GM21723 (cell line): ENCODE measurements around the gene ZBTB46.

Experiments used
- ATAC-seq: cut with Tn5 transposase; IDR thresholded peaks from one replicate; pipeline ENCODE4 v1.9.1; 2021; ENCODE audit warnings: mild to moderate bottlenecking, moderate library complexity; ENCODE audit not compliant: unreplicated experiment

The ZBTB46 gene

DNA sequence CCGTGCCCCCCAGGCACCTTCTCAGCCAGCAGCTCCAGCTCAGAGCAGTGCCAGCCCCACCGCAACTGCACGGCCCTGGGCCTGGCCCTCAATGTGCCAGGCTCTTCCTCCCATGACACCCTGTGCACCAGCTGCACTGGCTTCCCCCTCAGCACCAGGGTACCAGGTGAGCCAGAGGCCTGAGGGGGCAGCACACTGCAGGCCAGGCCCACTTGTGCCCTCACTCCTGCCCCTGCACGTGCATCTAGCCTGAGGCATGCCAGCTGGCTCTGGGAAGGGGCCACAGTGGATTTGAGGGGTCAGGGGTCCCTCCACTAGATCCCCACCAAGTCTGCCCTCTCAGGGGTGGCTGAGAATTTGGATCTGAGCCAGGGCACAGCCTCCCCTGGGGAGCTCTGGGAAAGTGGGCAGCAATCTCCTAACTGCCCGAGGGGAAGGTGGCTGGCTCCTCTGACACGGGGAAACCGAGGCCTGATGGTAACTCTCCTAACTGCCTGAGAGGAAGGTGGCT is 133.7 kb downstream of the ZBTB46 start:
- ATAC-seq: no peak

DNA sequence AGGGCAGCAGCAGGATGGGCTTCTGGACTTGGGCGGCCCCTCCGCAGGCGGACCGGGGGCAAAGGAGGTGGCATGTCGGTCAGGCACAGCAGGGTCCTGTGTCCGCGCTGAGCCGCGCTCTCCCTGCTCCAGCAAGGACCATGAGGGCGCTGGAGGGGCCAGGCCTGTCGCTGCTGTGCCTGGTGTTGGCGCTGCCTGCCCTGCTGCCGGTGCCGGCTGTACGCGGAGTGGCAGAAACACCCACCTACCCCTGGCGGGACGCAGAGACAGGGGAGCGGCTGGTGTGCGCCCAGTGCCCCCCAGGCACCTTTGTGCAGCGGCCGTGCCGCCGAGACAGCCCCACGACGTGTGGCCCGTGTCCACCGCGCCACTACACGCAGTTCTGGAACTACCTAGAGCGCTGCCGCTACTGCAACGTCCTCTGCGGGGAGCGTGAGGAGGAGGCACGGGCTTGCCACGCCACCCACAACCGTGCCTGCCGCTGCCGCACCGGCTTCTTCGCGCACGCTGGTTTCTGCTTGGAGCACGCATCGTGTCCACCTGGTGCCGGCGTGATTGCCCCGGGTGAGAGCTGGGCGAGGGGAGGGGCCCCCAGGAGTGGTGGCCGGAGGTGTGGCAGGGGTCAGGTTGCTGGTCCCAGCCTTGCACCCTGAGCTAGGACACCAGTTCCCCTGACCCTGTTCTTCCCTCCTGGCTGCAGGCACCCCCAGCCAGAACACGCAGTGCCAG is 134.3 kb downstream of the ZBTB46 start, which contains the start of gene TNFRSF6B:
Gene TNFRSF6B (plus strand): TSS at position 25 of the 729 bp plus-strand sequence. CDS start 116 bp downstream, at position 141.
- no peak for ATAC-seq

DNA sequence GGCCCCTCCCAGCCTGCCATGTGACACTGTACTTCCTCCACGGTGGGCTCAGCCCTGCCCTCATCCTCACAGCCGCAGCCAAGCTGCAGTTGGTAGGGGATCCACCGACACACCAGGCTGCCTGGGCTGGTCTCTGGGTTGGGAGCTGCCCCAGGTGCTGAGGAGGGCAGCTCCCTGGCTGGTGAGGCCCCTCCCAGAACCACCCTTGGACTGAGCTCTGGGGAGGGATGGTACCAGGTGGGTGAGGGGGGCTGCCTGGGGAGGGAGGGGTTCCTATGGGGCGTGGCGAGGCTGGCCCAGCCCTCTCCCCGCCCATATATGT is 134.8 kb downstream of the ZBTB46 start:
- ATAC-seq: no peak

DNA sequence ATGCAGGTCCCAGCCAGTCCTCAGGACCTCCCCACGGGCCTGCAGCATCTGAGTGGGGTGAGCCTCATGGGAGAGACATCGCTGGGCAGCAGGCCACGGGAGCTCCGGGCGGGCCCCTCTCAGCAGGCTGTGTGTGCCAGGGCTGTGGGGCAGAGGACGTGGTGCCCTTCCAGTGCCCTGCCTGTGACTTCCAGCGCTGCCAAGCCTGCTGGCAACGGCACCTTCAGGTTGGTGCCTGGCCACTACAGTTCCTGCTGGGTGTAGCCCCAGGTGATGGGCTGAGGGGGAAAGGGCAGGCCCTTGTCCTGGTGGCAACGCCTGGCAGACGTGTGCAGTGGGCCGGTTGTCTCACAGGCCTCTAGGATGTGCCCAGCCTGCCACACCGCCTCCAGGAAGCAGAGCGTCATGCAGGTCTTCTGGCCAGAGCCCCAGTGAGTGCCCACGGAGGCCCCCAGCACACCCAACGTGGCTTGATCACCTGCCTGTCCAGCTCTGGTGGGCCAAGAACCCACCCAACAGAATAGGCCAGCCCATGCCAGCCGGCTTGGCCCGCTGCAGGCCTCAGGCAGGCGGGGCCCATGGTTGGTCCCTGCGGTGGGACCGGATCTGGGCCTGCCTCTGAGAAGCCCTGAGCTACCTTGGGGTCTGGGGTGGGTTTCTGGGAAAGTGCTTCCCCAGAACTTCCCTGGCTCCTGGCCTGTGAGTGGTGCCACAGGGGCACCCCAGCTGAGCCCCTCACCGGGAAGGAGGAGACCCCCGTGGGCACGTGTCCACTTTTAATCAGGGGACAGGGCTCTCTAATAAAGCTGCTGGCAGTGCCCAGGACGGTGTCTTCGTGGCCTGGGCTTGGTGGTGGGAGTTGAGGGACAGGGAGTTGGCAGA is 135.4 kb downstream of the ZBTB46 start:
- no peak for ATAC-seq

DNA sequence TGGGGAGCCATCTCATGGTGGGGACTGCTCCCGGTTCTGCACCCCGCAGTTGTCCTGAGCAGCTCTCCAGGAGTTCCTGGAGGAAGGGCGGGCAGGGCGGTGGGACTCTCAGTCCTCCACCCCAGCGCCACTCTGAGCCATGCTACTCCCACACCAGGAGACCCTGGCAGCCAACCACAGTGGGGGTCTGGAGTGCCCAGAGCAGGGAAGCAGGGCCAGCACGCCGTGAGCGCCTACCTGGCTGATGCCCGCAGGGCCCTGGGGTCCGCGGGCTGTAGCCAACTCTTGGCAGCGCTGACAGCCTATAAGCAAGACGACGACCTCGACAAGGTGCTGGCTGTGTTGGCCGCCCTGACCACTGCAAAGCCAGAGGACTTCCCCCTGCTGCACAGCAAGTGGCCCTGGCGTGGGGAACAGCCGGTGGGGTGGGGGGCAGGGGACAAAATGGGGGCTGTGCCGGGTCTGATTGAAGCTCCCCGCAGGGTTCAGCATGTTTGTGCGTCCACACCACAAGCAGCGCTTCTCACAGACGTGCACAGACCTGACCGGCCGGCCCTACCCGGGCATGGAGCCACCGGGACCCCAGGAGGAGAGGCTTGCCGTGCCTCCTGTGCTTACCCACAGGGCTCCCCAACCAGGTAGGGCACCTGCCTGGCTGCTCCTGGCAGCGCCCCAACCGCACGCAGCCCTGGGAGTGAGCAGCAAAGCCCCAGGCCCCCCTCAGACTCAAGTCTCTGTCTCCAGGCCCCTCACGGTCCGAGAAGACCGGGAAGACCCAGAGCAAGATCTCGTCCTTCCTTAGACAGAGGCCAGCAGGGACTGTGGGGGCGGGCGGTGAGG is 136.3 kb downstream of the ZBTB46 start:
- no peak for ATAC-seq

DNA sequence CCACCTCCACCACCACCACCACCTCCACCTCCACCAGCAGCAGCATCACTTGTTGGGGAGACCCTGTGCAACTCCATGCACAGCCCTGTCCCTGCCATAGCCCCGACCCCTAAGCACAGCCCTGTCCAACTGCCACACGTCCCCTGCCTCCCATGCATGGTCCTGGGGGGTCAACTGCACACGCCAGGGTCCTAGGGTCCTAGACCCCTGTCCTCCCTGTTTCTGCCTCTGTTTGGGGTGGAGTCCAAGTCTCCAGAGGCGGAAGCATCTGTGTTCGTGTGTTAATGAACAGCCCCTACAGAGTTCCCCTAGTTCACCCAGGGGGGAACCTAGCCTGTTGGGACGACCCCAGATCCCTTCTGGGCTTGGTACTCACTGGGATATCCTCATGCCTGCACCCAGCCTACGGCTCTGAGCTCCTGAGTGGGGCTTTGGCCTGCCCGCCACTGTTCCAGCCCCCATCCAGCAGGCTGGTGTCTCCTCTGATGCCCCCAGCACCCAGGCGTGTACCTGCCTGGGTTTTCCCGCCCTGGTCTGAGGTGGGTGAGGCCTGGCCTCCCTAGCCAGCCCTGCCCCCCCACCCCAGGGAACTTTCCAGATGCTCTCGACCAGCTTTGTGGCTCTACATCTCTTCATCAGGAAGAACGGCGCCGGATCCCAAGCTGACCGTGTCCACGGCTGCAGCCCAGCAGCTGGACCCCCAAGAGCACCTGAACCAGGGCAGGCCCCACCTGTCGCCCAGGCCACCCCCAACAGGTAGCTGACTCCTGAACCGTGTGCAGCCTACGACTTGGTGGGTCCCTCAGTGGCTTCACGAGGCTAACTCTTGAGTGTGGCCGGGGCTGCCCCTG is 137.1 kb downstream of the ZBTB46 start:
- no peak for ATAC-seq
